HG03378 (cell line): Measurements from ENCODE around the gene JPH4.

Experiments used
- ATAC-seq: cut with Tn5 transposase; IDR thresholded peaks from one replicate; pipeline ENCODE4 v1.9.1; 2021; ENCODE audit warnings: mild to moderate bottlenecking, moderate library complexity; ENCODE audit not compliant: unreplicated experiment

Gene JPH4

DNA sequence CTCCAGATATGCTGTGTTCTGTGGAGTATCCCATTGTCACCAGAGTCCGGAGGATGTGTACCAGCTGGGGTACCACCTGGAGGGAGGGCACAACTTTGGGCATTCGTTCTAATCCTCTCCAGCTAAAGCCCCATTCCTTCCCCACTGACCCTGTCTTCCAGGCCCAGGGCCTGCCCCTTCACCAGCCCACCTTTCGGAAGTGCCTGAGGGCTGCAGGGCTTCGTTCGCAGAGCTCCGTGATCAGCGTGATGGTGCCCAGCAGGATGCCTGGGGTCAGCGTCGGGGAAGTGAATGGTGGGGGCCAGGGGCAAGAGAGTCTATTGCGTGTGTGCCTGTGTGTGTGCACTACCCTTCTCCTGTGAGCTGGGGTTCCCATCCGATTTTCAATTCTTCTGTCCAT lies 13.0 kb downstream of the JPH4 start:
- no peak for ATAC-seq

DNA sequence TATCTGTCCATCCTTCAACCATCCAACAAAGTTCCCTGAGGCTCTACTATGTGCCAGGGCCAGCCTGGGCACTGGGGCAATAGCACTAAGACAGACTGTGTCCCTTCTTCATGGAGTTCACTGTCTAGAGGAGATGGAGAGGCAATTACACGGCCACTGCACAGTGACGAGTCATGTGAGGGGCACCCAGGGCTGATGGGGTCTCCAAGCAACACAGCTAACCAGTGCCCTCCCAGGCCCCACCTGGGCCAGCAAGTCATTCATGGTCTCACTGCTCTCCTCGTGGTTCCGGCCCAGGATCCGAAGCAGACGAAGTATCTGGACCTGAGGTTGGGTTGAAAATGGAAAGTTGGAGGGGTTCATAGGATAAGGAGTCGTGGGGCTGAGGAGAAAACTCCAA lies 13.7 kb downstream of the JPH4 start:
- ATAC-seq = no peak

DNA sequence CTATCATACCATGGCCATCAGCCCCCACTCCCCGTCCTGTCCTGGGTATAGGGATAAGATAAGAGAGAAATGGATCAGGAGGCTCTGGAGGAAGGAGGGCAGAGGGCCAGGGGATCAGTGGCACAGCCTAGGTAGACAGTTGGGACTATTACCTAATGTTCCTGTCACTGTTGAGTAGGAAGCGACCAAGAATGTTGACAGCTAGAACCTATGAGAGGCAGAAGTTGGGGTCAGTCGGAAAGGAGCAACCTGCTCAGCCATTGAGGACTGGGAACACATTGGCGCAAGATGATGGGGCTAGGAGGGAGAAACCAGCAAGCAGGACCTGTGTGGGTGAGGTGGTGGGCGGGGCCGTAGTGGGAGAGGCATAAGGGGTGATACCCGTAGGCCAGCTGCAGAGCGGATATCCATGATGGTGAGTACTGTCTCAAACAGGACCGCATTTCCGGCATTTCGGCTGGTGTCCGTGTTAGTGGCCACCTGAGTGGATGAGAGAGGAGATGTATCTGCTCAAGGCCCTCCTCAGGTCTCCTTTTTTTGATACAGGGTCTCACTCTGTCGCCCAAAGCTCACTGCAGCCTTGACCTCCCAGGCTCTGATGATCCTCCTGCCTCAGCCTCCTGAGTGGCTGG lies 14.3 kb downstream of the JPH4 start:
- no peak for ATAC-seq

DNA sequence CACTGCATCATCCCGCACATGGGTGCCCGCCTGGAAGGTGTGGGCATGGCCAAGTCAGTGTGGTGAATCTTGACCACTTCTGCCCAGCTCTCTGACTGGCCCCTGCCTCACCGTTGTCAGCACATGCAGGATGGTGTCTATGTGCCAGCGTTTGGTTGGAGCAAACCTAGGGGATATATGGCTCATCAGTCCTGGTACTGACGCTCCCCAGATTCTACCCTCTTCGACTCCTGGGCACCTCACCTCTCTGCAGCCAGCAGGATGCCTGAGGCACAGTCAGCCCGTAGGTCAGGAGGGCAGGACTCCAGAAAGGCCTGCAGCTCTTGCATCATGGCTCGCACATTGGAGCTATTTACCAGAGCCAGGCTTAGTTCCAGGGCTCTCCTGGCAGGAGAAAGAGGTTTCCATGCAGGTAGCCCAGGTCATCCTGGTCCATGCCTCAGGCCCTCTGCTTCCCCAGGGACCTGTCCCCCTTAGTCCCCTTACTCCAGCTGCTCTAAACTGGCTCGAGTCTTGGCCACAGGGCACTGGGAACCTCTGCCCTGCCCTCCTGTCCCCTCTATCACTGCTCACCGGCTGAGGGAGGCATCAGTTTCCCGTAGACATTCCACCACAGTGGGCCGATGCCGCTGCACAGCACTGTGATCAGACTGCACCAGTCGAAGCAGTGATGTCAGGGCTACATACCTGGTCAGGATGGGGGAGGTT lies 15.0 kb downstream of the JPH4 start:
- no peak for ATAC-seq

DNA sequence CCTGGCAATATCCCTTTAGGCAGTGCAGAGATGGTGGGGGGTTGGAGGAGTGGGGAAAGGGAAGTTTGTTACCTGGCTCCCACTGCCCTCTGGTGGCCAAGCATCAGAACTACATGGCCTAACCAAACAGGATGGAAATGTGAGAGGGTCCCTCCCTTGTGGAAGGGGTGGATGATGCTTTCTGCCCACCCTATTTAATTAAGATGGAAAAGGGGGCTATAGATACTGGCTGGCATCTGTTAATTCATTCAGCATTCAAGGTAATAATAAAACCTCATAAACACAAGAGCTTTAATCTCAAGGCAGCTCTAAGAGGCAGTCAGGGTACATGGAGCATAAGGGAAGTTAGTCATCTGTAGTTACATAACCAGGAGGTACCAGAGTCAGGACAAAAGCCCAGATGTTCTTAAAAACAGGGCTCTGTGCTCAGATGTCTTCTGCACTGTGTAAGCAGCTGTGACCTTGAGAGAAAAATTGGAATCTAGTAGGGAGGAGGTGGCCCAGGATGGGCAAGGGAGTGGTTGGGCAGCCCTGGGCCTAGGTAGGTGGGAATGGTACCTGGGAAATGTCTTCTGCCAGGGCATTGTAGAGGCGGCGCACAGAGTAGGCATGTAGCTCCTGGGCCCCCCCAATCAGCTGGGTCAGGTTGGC lies 15.6 kb downstream of the JPH4 start:
- no peak for ATAC-seq

DNA sequence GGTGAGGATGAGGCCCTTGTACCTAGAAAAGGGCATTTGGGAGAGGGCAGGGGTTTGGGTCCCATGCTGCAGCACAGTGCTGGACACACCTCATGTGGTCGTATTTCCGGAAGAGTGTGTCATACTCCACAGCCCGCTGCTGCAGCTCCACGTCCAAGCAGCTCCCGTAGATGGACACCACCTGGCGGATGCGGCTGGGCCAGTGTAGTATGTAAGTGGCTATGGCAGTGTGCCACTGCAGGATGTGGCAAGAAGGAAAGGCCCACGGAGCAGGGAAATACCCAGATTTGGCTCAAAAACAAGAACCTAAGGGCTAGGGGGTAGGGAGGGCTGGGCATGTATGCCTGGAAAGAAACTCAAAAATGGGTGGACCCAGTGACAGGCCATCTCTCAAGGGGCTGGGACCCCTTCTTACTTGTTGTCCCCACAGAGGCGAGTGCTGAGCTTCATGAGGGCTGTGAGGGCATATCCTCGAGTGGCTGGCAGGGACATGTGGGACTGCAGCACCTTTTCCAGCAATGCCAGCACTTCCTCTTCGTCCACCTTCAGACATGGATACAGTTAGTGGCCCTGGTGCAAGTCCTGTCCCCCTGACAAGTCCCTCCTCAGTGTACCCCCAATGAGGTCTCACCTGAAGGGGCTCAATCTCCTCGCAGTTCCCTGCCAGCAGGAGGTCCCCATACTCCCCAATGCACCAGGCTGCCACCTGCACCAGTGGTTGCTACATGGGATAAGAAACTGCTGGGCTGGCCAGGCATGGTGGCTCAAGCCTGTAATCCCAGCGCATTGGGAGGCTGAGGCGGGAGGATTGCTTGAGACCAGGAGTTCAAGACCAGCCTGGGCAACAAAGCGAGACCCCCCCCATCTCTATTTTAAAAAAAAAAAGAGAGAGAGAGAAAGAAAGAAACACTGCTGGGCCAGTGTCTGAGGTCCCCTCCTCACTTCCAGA lies 16.4 kb downstream of the JPH4 start:
- no peak for ATAC-seq

DNA sequence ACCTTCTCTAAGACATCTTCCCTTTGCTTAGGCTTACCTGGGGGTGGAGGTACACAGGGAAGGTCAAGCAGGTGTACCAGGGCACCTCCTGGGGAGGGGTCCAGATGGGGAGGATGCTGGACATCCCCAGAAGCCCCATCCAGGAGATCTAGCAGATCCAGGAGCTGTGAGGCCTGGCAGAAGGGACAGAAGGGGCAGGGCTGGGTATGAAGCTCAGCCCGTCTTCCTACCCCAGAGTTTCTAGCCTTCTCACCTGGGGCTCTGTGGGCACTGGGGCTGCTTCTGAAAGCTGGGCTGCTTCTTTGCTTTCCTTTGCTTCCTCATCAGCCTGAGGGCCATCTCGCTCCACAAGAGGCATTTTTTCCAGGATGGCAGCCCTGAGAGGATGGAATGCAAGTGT lies 17.3 kb downstream of the JPH4 start:
- no peak for ATAC-seq

DNA sequence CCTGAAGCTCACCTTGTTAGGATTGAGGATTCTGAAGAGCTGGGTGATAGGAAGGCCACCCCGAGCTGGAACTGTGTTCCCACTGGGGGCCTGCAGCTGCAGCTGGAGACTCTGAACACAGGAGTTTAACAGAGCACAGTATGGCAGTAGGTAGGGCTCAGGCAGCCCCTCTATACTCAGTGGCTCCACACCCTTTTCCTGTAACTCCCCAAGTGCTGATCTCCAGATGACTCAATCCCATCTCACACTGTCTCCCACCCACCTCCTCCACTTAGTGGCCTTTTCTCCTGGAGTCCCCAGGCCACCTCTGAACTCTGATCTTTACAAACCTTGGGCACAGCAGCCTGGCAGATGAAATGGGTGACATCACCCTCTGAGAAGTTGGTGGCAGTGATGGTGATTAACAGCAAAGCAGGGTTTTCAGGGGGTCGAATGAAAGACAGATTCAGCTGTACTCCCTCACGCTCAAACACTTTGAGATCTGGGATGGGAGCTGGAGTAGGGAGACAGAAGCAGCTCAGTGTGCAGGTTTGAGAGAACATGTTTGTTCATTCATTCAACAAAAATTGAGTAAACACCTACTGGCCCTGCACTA lies 18.6 kb downstream of the JPH4 start:
- no peak for ATAC-seq

DNA sequence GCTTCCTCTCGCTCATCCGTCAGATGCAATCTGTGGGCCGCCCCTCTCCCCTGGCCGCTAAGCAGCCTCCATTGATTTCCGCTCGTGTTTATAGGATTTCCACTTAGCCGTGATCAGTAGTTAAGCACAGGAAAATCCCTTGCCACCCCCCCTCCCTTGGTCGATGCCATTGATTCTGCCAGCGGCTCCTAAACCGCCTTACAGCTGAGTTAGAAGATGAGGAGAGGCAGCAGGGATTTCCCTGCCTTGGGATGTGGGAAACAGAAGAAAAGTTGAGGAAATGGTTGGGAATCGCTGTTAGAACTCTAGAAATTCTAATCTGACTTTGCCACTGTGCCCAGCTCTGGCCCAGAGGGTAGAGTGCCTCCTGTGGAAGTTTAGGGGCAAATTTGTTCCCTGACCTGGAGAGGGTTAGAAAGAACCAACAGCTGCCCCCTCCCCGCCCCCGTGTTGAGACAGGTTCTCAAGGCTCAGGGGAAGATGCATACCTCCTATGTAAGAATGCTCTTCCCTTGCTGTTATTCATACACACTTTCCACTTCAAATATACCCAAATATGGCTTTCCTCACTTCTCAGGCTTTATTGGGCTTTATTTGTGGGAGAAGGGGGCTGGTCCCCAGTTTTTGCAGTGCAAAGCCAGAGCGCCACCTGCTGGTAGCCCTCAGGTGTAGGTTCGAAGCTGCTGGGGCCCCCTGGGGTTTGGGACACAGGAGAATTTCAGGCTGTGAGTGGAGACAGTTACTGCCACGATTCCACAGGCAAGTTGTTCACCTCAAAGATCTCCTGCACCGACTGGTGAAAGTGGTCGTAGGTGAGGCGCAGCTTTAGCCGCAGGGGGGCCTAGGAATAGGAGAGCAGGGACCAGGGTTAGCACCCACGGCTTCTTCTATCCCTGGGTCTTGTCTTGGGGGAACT lies 19.3 kb downstream of the JPH4 start:
- ATAC-seq = no peak

DNA sequence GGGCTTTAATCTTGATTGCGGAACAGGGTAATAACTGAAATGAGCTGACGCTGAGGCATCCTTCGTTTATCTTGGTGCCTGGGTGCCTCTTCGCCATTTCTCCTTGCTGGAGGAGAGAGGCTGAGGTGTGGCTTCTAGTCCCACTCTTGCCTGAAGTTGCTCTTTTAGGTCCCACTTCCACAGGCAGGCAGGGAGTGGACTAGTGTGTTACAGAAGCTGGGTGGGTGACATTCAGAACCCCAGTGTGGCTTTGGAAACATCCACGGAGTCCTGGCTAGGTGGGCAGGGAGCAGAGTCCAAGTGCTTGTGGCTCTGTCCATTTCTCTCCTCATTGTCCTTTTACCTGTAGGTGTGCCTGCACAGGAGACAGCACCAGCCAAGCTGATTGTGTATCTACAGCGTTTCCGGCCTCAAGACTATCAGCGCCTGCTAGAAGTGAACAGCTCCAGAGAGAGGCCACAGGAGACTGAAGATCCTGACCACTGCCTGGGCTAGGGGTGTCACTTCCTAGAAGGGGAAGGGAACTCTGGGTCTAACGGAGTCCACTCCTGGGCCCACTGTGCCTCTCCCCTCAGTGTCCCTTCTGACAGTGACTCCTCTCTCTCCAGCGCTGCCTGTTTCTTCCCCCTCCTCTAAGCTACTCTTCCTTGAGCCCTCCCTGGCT lies 20.1 kb downstream of the JPH4 start:
- no peak for ATAC-seq

DNA sequence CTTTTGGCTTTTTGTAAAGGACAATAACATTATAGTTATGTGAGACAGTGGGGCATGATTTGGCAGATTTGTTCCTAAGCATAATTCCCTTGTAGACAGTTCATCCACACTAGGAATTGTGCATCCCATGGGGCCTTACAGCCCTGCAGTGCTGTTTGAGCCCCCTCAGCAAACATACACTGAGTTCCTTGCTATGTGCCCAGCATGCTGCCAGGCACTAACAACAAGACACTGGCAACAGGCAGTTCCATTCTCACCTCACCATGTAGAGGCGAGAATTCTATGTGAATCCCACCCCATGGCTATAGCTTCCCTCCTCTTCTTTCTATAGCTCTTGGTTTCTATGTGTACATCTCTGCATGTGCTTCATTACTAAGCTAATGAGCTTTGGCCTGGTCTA lies 20.6 kb downstream of the JPH4 start:
- no peak for ATAC-seq

DNA sequence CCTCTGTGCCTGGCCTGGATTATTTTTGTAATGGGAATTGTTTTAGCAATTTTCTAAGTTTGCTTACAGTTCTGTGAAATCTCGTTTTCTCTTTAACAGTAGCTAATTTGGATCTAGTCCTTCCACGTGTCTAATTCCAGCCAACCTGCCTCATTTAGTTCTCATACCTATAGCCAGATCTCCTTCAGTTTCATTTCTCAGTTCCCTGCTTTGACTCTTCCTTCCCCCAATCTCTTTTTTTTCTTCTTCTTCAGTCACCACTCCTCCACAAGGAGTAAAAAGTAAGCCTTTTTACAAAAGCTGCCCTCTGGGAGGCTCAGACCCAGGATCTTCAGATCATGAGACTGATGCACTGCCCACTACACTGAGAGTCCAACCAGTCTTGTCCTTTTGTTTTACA lies 21.1 kb downstream of the JPH4 start:
- no peak for ATAC-seq

DNA sequence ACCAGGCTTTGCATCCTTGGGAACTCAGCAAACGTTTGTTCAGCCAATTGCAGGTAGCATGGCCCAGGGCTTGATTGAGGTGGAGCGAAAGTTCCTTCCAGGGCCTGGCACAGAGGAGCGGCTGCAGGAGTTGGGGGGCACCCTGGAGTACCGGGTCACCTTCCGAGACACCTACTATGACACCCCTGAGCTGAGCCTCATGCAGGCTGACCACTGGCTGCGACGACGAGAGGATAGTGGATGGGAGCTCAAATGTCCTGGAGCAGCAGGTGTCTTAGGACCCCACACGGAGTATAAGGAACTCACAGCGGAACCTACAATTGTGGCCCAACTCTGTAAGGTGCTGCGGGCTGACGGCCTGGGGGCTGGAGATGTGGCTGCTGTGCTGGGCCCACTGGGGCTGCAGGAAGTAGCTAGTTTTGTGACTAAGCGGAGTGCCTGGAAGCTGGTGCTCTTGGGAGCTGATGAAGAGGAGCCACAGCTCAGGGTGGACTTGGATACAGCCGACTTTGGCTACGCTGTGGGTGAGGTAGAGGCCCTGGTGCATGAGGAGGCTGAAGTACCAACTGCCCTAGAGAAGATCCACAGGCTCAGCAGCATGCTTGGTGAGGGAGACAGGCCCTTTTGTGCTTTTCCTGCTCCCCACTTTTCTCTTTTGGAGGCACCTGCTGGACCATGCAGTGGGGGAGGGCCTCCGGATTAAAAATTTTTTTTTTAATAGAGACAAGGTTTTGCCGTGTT lies 21.7 kb downstream of the JPH4 start:
- ATAC-seq = no peak

DNA sequence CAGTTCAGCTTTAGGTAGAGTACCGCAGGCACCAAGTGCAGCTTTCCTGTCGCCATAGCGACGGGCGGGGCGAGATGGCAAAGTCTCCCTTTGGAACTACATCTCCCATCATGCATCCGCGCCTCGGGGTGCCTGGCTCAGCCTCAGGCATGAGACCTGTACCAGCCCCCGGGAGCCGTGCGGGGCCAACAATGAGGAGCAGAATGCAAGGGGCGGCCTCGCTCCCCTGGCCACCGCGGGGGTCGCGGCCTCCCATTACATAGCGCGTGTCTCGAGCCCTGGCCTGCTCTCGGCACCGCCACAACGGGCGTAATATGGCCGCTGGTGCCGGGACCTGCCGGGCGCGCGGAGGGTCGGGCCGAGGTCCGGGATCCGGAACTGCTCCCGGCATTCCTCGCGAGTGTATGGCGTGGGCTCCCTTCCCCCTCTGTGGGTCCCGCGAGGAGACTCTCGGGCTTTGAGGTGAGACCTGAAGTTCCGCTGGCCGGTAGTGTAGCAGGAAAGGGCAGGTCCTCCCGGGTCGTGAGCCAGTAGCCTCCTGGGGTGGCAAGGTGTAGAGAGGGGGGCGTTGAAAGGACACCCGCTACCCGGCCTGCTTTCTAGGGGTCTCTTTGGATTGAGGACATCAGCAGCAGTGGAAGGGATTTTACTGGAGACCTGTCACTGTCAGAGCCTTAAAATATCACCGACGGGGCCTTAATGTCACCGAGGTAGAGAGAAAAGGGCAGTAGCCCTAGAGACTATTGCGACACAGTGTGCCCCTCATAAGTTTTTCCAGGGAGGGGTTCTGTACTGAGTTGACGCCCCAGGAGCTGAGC lies 22.5 kb downstream of the JPH4 start, which contains the start of gene THTPA:
THTPA (plus strand) TSS at position 390 of the 818 bp plus-strand sequence. CDS start 487 bp downstream, outside the sequence.
- peak; percentile 89 for ATAC-seq

DNA sequence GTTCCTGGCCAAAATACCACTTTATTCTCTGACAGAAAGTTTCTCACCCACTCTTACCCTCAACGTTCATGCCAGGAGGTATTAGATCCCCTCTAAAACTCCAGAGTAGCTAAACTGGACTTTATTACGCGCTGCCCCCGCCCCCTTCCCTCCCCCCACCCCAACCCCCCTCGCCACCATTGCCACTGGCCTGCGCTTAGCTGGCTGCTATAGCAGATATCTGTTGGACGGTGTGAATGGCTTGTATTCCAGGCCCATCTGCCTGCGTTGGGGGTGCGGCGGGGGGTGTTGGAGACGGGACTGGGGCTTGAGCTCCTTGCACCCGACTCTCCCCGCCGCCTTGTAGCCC lies 23.1 kb downstream of the JPH4 start:
- no peak for ATAC-seq

DNA sequence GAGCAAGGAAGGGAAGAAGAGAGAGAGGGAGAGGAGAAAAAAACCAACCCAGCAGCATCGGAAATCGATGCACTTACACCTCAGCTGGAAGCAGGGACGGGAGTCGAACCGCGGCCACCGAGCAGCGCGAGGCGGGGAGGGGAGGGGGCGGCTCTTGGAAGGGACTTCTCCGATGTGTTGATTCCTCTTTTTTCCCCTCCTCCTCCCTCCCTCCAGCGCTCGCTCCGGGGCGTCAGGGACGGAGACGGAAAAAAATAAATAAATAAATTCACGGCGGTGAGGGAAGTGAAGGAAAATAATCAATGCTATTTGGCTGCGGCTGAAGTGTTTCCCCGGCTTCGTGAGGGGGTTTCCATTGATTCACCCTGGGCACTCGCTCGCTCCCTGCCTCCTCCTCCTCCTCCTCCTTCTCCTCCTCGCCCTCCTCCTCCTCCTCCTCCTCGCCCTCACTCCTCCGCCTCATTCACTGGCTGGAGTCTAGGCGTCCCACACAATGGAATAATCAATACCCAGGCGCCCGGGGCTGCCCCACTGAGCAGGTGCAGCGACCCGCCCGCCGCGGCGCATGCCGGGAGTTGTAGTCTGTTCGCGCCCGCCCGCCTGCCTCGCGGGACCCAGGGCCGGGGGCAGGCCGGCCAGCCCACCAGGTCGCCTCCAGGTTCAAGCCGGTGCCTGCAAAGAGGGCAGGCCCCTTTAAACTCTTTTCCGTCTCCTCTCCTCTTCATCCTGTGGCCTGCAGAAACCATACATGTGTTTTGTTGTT lies 27.1 kb downstream of the JPH4 start, which contains the start of gene ZFHX2:
ZFHX2 (minus strand) TSS at position 500 of the 763 bp plus-strand sequence. CDS start 16,440 bp downstream, outside the sequence.
- peak; percentile 32 for ATAC-seq

DNA sequence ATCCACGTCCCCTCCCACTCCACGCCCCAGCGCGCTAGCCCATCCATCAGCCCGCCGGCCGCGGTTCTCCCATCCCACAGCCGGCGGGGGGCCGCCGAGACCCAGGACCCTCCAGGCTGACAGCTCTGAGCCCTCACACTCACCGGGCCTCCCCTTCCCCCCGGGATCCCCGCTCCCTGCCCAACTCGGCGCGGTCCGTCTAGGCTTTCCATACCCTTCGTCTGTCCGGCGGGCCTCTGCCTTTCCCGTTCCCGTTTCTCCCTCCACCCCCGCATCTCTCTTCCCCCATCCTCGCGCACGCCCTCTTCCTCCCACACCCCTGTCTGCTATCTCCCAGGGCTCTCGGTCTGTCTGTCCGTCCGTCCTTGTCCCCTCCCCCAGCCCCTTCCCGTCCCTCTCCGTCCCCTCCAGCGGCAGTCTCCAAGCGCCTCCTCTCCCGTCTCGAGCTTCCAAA lies 27.8 kb downstream of the JPH4 start:
- no peak for ATAC-seq
